ENCODE measurements around the gene PLA2G4C. TPM values are rescaled to one million over a fixed set of nuclear protein-coding genes. Genes with fewer than 3 reads are reported as not detected.
"Not testable (repeated sequence)": the region's sequence is repeated elsewhere in the genome, so short reads cannot be mapped to it uniquely, and the experiment has no call there.

PLA2G4C gene
- total RNA-seq, 1 donor from 2014 or later: 5.9 TPM

DNA sequence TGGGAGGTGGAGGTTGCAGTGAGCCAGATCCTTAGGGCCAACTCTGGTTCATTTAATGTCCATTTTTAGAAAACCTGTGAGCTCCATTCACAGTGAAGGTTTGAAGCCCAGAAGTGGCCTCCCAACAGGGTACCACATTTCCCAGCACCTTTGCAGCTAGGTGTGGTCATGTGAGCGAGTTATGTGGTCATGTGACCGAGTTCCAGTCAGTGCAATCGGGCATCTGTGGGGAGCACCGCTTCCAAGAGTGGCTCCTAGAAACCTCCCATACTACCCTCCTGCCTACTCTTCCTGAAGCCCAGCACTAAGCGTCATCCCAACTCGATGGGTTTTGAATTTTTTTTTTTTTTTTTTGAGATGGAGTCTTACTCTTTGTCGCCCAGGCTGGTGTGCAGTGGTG is 663 bp upstream of the PLA2G4C start:
- no peak for DNase-seq

GRCh38 chr19:48108997-48109782 is 1.4 kb downstream of the PLA2G4C start:
- DNase-seq: no peak

DNA sequence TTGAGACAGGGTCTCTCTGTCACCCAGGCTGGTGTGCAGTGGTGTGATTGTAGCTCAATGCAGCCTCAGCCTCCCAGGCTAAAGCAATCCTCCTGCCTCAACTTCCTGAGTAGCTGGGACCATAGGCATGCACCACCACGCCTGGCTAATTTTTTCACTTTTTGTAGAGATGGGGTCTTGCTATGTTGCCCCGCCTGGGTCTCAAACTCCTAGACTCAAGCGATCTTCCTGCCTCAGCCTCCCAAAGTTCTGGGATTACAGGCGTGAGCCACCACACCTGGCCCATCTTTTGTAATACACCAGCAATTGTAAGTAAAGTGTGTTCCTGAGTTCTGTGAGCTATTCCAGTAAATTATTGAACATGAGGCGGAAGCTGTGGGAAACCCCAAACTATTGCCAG is 6.7 kb downstream of the PLA2G4C start:
- DNase-seq: no peak

DNA sequence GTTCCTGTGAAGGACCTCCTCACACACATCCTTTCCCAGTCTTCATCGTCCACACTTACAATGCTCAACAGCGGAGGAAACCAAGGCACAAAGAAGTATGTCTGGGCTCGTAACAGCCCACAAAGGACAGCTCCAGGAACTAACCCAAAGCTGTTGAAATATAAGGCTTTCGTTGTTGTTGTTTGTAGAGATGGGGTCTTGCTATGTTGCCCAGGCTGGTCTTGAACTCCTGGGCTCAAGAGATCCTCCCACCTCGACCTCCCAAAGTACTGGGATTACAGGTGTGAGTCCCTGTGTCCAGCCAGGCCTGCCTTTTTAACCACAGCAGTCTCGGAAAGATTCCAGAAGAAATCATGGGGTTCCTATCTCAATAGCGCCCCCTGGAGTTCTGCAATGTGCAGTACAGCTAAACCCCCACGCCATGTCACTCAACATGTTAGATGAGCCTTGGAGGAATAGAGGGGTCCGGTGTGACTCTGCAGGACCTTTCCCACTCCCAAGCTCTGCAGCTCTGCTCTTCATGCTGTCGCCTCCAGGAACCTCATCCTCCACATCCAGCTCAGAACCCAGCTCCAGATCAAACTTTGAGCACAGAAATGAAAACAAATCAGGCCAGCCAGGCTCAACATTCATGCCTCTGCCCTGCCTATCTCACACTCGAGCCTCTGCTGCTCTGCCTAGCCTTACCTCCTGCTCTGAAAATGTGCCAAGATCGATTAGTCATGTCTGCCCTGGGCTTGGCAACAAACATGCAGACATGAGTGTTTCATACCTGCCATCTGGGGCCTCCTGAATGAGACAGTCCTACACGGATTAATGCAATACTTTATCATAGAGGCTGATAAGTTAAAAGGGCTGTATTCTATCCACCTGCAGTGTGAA is 7.5 kb downstream of the PLA2G4C start:
- DNase-seq: no peak

- DNase-seq: no peak
These were observed 14.9 kb downstream of the PLA2G4C start for GRCh38 chr19:48095612-48096175.

DNA sequence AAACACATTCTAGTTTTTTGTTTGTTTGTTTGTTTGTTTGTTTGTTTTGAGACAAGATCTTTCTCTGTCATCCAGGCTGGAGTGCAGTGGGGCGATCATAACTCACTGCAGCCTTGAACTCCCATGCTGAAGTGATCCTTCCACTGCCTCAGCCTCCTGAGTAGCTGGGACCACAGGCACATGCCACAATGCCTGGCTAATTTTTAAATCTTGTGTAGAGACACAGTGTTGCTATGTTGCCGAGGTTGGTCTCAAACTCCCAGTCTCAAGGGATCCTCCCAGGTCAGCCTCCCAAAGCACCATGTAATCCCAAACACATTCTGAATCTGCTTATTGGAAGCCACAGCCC is 15.8 kb downstream of the PLA2G4C start:
- no peak for DNase-seq

DNA sequence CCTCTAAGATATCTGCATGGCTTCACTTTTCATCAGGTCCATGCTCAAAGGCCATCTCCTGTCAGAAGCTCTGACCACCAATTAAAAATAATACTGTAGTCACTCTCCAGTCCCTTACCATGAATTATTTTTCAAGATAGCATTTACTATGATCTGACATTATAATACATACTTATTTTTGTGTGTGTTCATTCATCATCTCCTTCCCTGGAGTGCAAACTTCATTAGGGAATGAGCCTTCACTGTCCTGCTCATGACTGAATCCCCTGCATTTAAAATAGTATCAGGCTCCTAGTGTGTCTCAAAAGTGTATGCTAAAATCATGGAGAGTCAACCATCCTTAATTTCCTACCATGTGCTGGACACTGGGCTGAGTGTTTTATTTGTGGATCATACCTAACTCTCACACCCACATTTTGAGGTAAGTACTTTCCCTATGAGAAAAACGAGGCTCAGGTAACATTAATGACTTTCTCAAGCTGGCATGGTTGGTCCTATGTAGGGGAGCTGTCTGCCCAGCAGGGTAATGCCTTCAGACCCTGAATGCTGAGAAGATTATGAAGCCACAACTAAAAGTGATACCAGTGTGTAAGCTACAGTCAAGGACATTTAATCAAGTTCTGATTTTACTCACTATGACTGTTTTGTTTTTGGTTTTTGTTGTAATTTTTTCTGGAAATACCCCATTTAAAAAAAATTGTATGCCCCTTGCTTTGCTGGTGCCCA is 16.3 kb downstream of the PLA2G4C start:
- no peak for DNase-seq

- not testable (repeated sequence) for DNase-seq
These were observed 19.4 kb downstream of the PLA2G4C start for GRCh38 chr19:48091111-48091718.

DNA sequence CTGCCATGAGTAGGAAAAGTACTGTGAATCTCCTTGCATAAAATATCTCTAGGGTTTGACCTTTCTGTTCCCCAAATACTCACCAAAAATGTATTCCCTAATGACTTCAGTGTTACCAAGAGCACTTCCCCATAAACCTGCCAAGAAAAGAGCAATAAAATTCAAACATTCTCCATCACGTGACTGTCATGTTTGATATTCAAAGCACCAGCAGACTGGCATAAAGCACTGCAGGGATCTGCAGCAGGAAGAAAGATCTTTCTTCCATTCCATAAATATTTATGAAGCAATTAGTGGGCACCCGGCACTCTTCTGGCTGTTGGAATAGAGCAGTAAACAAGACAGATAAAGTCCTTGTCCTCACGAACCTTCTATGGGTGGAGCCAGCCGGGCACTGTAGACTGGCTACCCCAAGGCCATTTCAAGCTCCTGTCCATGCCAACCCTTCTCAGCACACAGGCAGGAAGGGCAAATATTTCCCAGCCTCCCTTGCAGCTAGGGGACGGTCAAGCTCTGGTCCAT is 20.3 kb downstream of the PLA2G4C start:
- DNase-seq: no peak

- not testable (repeated sequence) for DNase-seq
These were observed 21.6 kb downstream of the PLA2G4C start for GRCh38 chr19:48088991-48089390.

DNA sequence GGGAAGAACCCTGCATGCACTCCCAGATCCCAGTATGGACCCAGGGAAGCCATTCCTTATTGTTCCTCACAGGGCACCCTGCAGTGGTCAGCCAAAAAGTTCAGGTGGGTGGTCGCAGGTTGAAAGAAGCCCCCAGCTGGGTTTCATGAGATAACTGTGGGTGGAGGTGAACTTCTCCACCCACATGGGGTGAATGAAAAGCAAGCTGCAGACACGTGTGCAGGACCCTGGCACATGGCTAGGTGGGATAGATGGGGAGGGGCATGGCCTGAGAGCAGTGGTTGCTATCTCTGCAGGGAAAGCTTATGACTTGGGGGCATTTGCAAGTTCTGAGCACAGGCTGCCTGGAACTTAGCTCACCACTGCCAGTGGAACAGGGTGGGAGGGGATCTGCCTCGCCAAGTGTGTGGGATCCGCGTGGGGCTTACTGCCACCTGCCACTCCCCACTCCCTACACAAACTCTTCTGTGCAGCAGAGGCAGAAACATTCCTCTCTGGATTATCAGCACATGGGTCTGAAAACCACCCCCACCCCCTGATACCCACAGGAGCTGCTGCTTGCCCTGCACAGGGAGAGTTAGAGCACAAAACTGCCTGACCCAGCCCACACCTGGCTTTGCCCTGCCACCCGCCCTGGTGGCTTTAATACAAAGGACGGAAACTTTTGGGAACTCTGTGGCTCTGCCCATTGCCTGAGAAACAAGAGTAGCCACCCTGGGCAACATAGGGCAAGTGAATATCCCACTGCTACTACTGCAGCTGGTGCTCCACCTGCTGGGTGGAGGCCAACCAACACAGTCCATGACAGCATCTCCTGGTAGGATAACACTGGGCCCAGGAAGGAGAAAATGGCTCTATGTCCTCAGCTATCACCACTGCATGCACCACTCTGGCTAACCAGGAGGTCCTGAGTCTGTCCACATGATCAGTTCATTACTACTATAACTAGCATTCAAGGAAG is 24.4 kb downstream of the PLA2G4C start:
- no peak for DNase-seq

GRCh38 chr19:48085076-48085475 is 25.5 kb downstream of the PLA2G4C start:
- no peak for DNase-seq

DNA sequence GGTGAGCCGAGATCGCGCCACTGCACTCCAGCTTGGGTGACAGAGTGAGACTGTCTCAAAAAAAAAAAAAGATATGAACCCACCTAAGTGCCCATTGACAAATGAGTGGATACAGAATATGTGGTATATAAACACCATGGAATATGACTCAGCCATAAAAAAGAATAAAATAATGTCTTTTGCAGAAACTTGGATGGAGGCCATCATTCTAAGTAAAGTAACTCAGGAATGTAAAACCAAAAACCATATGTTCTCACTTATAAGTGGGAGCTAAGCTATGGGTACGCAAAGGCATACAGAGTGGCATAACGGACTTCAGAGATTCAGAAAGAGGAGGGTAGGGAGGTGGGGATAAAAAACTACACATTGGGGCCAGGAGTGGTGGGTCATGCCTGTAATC is 29.5 kb downstream of the PLA2G4C start:
- no peak for DNase-seq

DNA sequence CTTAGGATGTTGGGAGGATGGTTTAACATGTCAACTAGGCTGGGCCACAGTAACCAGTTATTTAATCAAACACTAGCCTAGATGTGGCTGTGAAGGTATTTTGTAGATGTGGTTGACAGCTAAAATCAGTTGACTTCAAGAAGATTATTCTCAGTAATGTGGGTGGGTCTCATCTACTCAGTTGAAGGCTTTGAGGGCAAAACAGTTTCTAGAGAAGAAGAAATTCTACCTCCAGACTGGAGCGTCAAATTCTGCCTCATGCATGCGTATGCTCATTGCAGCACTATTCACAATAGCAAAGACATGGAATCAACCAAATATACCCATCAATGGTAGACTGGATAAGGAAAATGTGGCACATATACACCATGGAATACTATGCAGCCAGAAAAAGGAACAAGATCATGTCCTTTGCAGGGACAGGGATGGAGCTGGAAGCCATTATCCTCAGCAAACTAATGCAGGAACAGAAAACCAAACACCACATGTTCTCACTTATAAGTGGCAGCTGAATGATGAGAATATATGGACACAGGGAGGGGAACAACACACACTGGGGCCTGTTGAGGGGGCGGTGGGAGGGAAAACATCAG is 40.3 kb downstream of the PLA2G4C start:
- DNase-seq: not testable (repeated sequence)

DNA sequence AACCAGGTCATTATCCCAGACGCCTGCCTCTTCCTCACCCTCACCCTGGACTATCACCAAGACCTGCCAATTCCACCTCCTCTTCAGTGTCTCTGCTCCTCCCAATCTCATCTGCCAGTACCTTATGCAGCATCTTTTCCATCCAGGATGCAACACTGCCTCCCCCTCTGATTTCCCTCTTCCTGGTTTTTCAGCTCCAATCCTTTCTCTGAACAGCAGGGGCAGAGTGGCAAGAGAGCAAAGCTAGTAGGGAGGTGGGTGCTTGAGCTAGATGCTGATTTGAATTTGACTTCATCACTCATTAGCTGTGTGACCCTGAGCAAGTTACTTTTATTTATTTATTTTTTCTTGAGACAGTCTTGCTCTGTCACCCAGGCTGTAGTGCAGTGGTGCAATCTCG is 41.2 kb downstream of the PLA2G4C start:
- no peak for DNase-seq

- no peak for DNase-seq
These were observed 46.1 kb downstream of the PLA2G4C start for GRCh38 chr19:48064509-48064908.

DNA sequence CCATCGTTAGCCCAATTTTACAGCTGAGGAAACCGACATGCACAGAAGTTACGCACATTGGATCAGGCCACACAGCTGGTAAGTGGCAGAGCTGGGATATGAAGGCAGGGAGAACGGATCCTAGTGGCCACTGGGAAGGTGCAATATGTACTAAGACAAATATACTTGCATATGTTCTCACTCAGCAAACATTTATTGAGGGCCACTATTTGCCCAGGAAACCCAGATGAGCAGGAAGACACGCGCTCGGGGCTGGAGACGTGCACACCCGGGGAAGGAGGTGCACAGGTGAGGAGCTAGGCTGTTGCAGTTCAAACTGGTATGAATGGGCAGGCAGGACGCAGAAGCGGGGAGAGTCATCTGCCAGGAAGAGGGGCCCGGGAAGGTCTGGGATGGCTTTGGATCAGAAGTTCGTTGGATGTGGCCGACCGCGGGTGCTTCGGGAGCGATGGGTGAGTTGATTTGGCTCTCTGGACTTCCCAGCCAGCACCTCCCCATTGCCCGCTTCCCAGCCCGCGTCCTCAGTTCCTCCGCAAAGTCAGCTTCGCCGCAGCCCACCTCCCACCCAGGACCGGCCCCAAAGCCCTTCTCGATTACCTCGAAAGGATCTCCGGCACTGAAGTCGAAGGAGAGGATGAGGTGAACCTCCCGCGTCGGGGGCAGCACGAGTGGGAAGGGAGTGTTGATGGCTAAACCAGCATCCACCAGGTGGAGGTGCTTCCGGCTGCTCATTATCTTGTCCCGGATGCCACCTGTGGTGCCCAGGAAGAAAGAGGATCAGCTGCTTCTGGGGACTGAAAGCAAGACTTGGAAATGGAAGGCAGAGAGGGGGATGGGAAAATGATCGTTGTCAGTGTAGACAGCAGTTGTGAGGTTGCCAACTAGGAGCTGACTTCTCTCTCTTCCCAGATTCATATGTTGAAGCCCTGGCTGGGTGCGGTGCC is 48.9 kb downstream of the PLA2G4C start:
- no peak for DNase-seq

DNA sequence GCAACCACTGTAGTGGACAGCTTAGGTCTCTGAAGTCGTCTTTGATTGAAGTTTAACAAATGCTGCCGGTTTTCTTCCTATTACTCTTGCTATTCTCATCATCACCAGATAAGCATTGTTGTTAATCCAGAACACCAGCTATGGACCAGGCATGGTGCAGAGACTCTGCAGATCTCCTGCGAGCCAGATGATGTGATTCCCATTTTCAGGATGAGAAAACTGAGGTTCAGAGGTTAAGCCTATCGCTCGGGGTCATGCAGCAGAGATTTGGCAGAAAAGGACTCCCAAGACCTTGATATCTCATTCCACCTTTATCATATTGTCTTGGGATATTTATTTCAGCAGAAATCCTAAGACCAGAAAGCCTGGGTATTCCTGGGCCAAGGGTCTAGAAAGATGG is 50.2 kb downstream of the PLA2G4C start:
- no peak for DNase-seq

- DNase-seq: no peak
These were observed 51.3 kb downstream of the PLA2G4C start for GRCh38 chr19:48059331-48059730.
